Thyroid gland (tissue), 4 donors: ENCODE measurements around the gene PDGFRB. TPM values are rescaled to one million over a fixed set of nuclear protein-coding genes. Genes with fewer than 3 reads are reported as not detected.
A peak's percentile ranks its signal among the peaks of the same experiment; 100 is the strongest.

Experiments
- DNase-seq, 2 donors: peaks; one replicate each; pipeline ENCODE4 v3.0.0-alpha.2; 2019
- H3K27ac ChIP-seq, 3 donors: fragments of 200-600 bp; sonication (generic); 1 replicate in 2 of 3; 2 replicates in 1 of 3; pipeline ENCODE4 v1.5.1; 2016 to 2019; ENCODE audit warnings: mild to moderate bottlenecking in 1 of 3, moderate library complexity in 1 of 3
- H3K27me3 ChIP-seq: fragments of 200-600 bp; sonication (generic); one replicate; pipeline ENCODE4 v1.5.1; 2019
- H3K36me3 ChIP-seq, 2 donors: fragments of 200-600 bp; sonication (generic); one replicate each; pipeline ENCODE4 v1.5.1; 2016 to 2019
- H3K4me1 ChIP-seq, 2 donors: fragments of 200-600 bp; sonication (generic); one replicate each; pipeline ENCODE4 v1.5.1; 2017 to 2019
- H3K4me3 ChIP-seq, 3 donors: fragments of 200-600 bp; sonication (generic); replicated peaks in 1 of 3; 1 replicate in 2 of 3; 2 replicates in 1 of 3; pipeline ENCODE4 v1.5.1; 2016; ENCODE audit warnings: mild to moderate bottlenecking in 1 of 3
- H3K9me3 ChIP-seq: fragments of 200-600 bp; sonication (generic); one replicate; pipeline ENCODE4 v1.5.1; 2017
- CTCF ChIP-seq, 6 experiments: fragments of 200-600 bp in 3 of 6; fragments of 450-650 bp in 3 of 6; sonication (generic) in 3 of 6; IDR thresholded peaks; one replicate each; pipeline ENCODE4 v1.5.1; 2016 to 2019; ENCODE audit warnings: antibody characterized with exemption in 6 of 6, mild to moderate bottlenecking in 2 of 6, inconsistent platforms in 1 of 6, moderate library complexity in 1 of 6
- POLR2A ChIP-seq, 2 donors: fragments of 450-650 bp; IDR thresholded peaks; one replicate each; pipeline ENCODE4 v1.6.1; 2017; ENCODE audit warnings: antibody characterized with exemption in 2 of 2, mild to moderate bottlenecking in 2 of 2, moderate library complexity in 1 of 2
- WGBS, 2 donors: methylation state at CpG; one replicate each; pipeline ENCODE4 v1.1.5; 2017; 5-methylcytosine and 5-hydroxymethylcytosine counted together
- intact Hi-C: fragments of 100-400 bp; cut with DNase I; formaldehyde crosslinking; loops from one replicate; pipeline ENCODE4 v1.15.1; 2023
- total RNA-seq, 4 donors: library from RNA; depleted of rRNA; stranded (reverse); fragments of >200 nt; gene quantifications; one replicate each; pipeline ENCODE4 v1.2.3, GENCODE V29; 2016

PDGFRB gene
- total RNA-seq, 4 donors from 2014 or later: 47.3 to 108 (median 84.8) TPM

GRCh38 chr5:150117945-150118560, 37.6 kb downstream of the PDGFRB start:
- no peak for TF ChIP-seq POLR2A (IDR thresholded peaks at IDR 0.05)
- no peak for TF ChIP-seq CTCF (IDR thresholded peaks at IDR 0.05)
- H3K9me3 ChIP-seq: no peaks in the 10 kb centered on the region
- H3K4me1 ChIP-seq: peaks cover 0 to 5% of the 10 kb centered on the region in 2 donors
- intact Hi-C loops: no loop called here
- WGBS, 2 donors: 75 to 86% methylated on average over 8 to 9 of the region's 9 CpGs
- no peak for DNase-seq
- no peak overlapping the region for H3K4me3 ChIP-seq
- H3K27me3 ChIP-seq: no peaks in the 10 kb centered on the region
- H3K27ac ChIP-seq: no peak overlapping the region
- no peaks in the 10 kb centered on the region for H3K36me3 ChIP-seq

GRCh38 chr5:150116667-150117400, 38.8 kb downstream of the PDGFRB start:
- no peak for TF ChIP-seq POLR2A (IDR thresholded peaks at IDR 0.05)
- Histone ChIP-seq H3K36me3 (no peaks in the 10 kb centered on the region), H3K27me3 (no peaks in the 10 kb centered on the region), H3K9me3 (no peaks in the 10 kb centered on the region), H3K27ac (no peak overlapping the region), H3K4me1 (peaks cover 0 to 8% of the 10 kb centered on the region in 2 donors), H3K4me3 (no peak overlapping the region)
- no peak for DNase-seq
- WGBS, 2 donors: 84 to 93% methylated on average over 6 to 10 of the region's 10 CpGs
- intact Hi-C loops: no loop called here

GRCh38 chr5:150114773-150115408, 40.8 kb downstream of the PDGFRB start:
- H3K36me3 ChIP-seq: no peaks in the 10 kb centered on the region
- TF ChIP-seq CTCF (IDR thresholded peaks at IDR 0.05) (no peak), POLR2A (IDR thresholded peaks at IDR 0.05) (no peak)
- no peaks in the 10 kb centered on the region for H3K27me3 ChIP-seq
- H3K27ac ChIP-seq: no peak overlapping the region
- WGBS, 2 donors: 86% methylated on average over 6 to 8 of the region's 8 CpGs
- intact Hi-C loops: no loop called here
- H3K4me1 ChIP-seq: peaks cover 0 to 8% of the 10 kb centered on the region in 2 donors
- no peak overlapping the region for H3K4me3 ChIP-seq
- no peaks in the 10 kb centered on the region for H3K9me3 ChIP-seq
- no peak for DNase-seq

GRCh38 chr5:150114102-150114641, 41.5 kb downstream of the PDGFRB start:
- Histone ChIP-seq H3K36me3 (no peaks in the 10 kb centered on the region), H3K9me3 (no peaks in the 10 kb centered on the region), H3K27ac (no peak overlapping the region), H3K4me3 (no peak overlapping the region), H3K27me3 (no peaks in the 10 kb centered on the region), H3K4me1 (peaks cover 0 to 8% of the 10 kb centered on the region in 2 donors)
- 90 to 91% methylated on average over 12 of the region's 12 CpGs for WGBS, 2 donors
- intact Hi-C loops: no loop called here
- TF ChIP-seq CTCF (IDR thresholded peaks at IDR 0.05): no peak
- TF ChIP-seq POLR2A (IDR thresholded peaks at IDR 0.05): no peak
- no peak for DNase-seq

- H3K9me3 ChIP-seq: no peaks in the 10 kb centered on the region
- H3K27ac ChIP-seq: peak overlapping the region in 1 of 3 donors; percentile 17
- H3K36me3 ChIP-seq: no peaks in the 10 kb centered on the region
- 67 to 74% methylated on average over 16 to 18 of the region's 18 CpGs for WGBS, 2 donors
- intact Hi-C loops: no loop called here
- no peak overlapping the region for H3K4me3 ChIP-seq
- H3K27me3 ChIP-seq: no peaks in the 10 kb centered on the region
- peaks cover 0 to 8% of the 10 kb centered on the region in 2 donors for H3K4me1 ChIP-seq
- TF ChIP-seq POLR2A (IDR thresholded peaks at IDR 0.05) (no peak), CTCF (IDR thresholded peaks at IDR 0.05) (no peak)
- no peak for DNase-seq
These were observed 42.4 kb downstream of the PDGFRB start for GRCh38 chr5:150113047-150113744.
